ENCODE results near the gene RAET1L.

The RAET1L gene

GRCh38 chr6:150037526-150038201 is 12.3 kb upstream of the RAET1L start:
- Histone ChIP-seq H3K4me3 (ENCODE audit: severe bottlenecking) (peak overlapping the region; percentile 14), H3K4me1 (ENCODE audit: insufficient read depth, poor library complexity, severe bottlenecking) (no peaks in the 10 kb centered on the region), H3K27me3 (ENCODE audit: insufficient read depth, poor library complexity, severe bottlenecking) (peaks cover 35% of the 10 kb centered on the region), H3K36me3 (ENCODE audit: low read depth) (no peaks in the 10 kb centered on the region), H3K27ac (ENCODE audit: poor library complexity, severe bottlenecking) (no peak overlapping the region), H3K9me3 (ENCODE audit: severe bottlenecking) (no peaks in the 10 kb centered on the region)
- no peak for DNase-seq (ENCODE audit: low spot score)
- ATAC-seq (ENCODE audit: low read depth) = peak; percentile 21
- no peak for TF ChIP-seq CTCF (IDR thresholded peaks at IDR 0.05; ENCODE audit: poor library complexity, severe bottlenecking)

GRCh38 chr6:150036081-150036480 is 10.7 kb upstream of the RAET1L start:
- no peak for TF ChIP-seq CTCF (IDR thresholded peaks at IDR 0.05; ENCODE audit: poor library complexity, severe bottlenecking)
- DNase-seq (ENCODE audit: low spot score) = no peak
- H3K27ac ChIP-seq (ENCODE audit: poor library complexity, severe bottlenecking) = no peak overlapping the region
- peaks cover 35% of the 10 kb centered on the region for H3K27me3 ChIP-seq (ENCODE audit: insufficient read depth, poor library complexity, severe bottlenecking)
- H3K36me3 ChIP-seq (ENCODE audit: low read depth) = no peaks in the 10 kb centered on the region
- ATAC-seq (ENCODE audit: low read depth) = no peak
- no peak overlapping the region for H3K4me3 ChIP-seq (ENCODE audit: severe bottlenecking)
- H3K4me1 ChIP-seq (ENCODE audit: insufficient read depth, poor library complexity, severe bottlenecking) = no peaks in the 10 kb centered on the region
- no peaks in the 10 kb centered on the region for H3K9me3 ChIP-seq (ENCODE audit: severe bottlenecking)

GRCh38 chr6:150033207-150033771 is 8.0 kb upstream of the RAET1L start:
- H3K4me1 ChIP-seq (ENCODE audit: insufficient read depth, poor library complexity, severe bottlenecking) = no peaks in the 10 kb centered on the region

GRCh38 chr6:150032598-150032997 is 7.3 kb upstream of the RAET1L start:
- Histone ChIP-seq H3K4me1 (ENCODE audit: insufficient read depth, poor library complexity, severe bottlenecking) (no peaks in the 10 kb centered on the region), H3K27ac (ENCODE audit: poor library complexity, severe bottlenecking) (no peak overlapping the region), H3K27me3 (ENCODE audit: insufficient read depth, poor library complexity, severe bottlenecking) (peaks cover 13% of the 10 kb centered on the region), H3K9me3 (ENCODE audit: severe bottlenecking) (no peaks in the 10 kb centered on the region), H3K4me3 (ENCODE audit: severe bottlenecking) (no peak overlapping the region), H3K36me3 (ENCODE audit: low read depth) (no peaks in the 10 kb centered on the region)
- no peak for TF ChIP-seq CTCF (IDR thresholded peaks at IDR 0.05; ENCODE audit: poor library complexity, severe bottlenecking)
- ATAC-seq (ENCODE audit: low read depth) = no peak
- DNase-seq (ENCODE audit: low spot score) = no peak

More at GRCh38 chr6:150033207-150033771, 8.0 kb upstream of the RAET1L start:
- TF ChIP-seq CTCF (IDR thresholded peaks at IDR 0.05; ENCODE audit: poor library complexity, severe bottlenecking) = no peak
- DNase-seq (ENCODE audit: low spot score) (no peak), ATAC-seq (ENCODE audit: low read depth) (no peak)
- Histone ChIP-seq H3K36me3 (ENCODE audit: low read depth) (no peaks in the 10 kb centered on the region), H3K4me3 (ENCODE audit: severe bottlenecking) (no peak overlapping the region), H3K9me3 (ENCODE audit: severe bottlenecking) (no peaks in the 10 kb centered on the region), H3K27ac (ENCODE audit: poor library complexity, severe bottlenecking) (no peak overlapping the region), H3K27me3 (ENCODE audit: insufficient read depth, poor library complexity, severe bottlenecking) (peaks cover 20% of the 10 kb centered on the region)

- Histone ChIP-seq H3K27me3 (ENCODE audit: insufficient read depth, poor library complexity, severe bottlenecking) (no peaks in the 10 kb centered on the region), H3K4me1 (ENCODE audit: insufficient read depth, poor library complexity, severe bottlenecking) (peaks cover 7% of the 10 kb centered on the region), H3K27ac (ENCODE audit: poor library complexity, severe bottlenecking) (no peak overlapping the region), H3K36me3 (ENCODE audit: low read depth) (no peaks in the 10 kb centered on the region), H3K9me3 (ENCODE audit: severe bottlenecking) (no peaks in the 10 kb centered on the region), H3K4me3 (ENCODE audit: severe bottlenecking) (no peak overlapping the region)
- DNase-seq (ENCODE audit: low spot score) = no peak
- ATAC-seq (ENCODE audit: low read depth) = no peak
- no peak for TF ChIP-seq CTCF (IDR thresholded peaks at IDR 0.05; ENCODE audit: poor library complexity, severe bottlenecking)
These were observed 5.3 kb upstream of the RAET1L start for GRCh38 chr6:150030611-150031010.

All from RWPE2 (cell line).